Measurements from ENCODE around the gene TMEM156. TPM values are rescaled to one million over a fixed set of nuclear protein-coding genes. Genes with fewer than 3 reads are reported as not detected.

Gene TMEM156
- total RNA-seq (1 to 10 TPM in 1 of 5 donors, under 1 TPM in 1, not detected in 3; 0.37 to 1.2 TPM), polyA plus RNA-seq (1 to 10 TPM in 1 of 3 donors, under 1 TPM in 1, not detected in 1; 0.44 to 1.8 TPM)
- long read RNA-seq, donor 1: 0 reads
- long read RNA-seq, donor 2: 0 reads
- long read RNA-seq, donor 3: 0 reads
- long read RNA-seq, donor 4: 0 reads
- long read RNA-seq, donor 5: 0 reads
- long read RNA-seq, donor 6: 0 reads
- long read RNA-seq, donor 7: 0 reads
- long read RNA-seq, donor 8: 0 reads
- long read RNA-seq, donor 9: 0 reads
- long read RNA-seq, donor 10: 0 reads

DNA sequence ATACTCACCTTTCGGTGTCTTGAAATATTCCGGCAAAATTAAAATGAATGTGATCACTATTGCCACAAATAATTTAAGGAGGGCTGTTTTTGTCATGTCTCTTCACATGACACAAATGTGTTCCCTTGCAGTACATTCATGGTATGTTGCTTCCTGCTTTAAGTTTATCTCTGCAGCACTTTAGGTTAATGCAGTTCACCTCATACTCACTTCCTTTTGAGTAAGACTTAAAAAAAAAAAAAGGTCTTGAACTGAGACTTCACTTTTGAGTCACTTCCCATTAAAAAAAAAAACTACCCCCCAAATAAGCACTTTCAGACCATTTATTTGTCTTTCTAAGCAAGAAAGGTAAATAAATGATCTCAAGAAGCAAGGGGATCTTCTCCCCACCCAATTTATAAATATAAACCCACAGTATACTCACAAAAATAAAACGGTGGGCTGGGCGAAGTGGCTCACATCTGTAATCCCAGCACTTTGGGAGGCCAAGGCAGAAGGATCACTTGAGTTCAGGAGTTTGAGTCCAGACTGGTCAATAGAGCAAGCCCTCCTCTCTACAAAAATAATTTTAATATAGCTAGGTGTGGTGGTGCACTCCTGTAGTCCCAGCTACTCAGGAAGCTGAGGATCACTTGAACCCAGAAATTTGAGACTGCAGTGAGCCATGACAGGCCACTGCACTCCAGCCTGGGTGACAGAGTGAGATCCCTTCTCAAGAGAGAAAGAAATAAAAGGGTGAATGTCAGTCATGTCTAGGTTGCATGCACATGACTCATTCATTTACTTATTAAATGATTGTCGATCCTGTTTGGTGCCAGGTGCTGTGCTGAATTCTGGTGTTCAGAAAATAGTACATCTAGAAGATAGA is at the start of gene TMEM156:
Gene TMEM156, minus strand, starts transcription at position 192 of the 868 bp plus-strand sequence. Its CDS starts 96 bp downstream, at position 96.
- Histone ChIP-seq H3K4me3 (peak within 1 kb of the TSS in 1 of 4 donors; percentile 20), H3K4me1 (peaks cover 0 to 13% (median 2%) of the 10 kb centered on the region in 4 donors), H3K36me3 (no peaks in the 10 kb centered on the region), H3K27me3 (no peaks in the 10 kb centered on the region), H3K27ac (peak within 1 kb of the TSS in 3 of 5 donors; percentile 18 to 66 (median 62)), H3K9me3 (no peaks in the 10 kb centered on the region)
- no peak for TF ChIP-seq EP300 (IDR thresholded peaks at IDR 0.05)
- TF ChIP-seq, protein P1, sequence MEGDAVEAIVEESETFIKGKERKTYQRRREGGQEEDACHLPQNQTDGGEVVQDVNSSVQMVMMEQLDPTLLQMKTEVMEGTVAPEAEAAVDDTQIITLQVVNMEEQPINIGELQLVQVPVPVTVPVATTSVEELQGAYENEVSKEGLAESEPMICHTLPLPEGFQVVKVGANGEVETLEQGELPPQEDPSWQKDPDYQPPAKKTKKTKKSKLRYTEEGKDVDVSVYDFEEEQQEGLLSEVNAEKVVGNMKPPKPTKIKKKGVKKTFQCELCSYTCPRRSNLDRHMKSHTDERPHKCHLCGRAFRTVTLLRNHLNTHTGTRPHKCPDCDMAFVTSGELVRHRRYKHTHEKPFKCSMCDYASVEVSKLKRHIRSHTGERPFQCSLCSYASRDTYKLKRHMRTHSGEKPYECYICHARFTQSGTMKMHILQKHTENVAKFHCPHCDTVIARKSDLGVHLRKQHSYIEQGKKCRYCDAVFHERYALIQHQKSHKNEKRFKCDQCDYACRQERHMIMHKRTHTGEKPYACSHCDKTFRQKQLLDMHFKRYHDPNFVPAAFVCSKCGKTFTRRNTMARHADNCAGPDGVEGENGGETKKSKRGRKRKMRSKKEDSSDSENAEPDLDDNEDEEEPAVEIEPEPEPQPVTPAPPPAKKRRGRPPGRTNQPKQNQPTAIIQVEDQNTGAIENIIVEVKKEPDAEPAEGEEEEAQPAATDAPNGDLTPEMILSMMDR (IDR thresholded peaks at IDR 0.05): no peak
- peak in 1 of 3 donors; percentile 33 for TF ChIP-seq POLR2AphosphoS5 (IDR thresholded peaks at IDR 0.05)
- 47 to 60% (median 56%) methylated on average over 5 of the region's 5 CpGs for WGBS, 5 donors
- intact Hi-C loops (cut with DNase I; ENCODE audit: low total_unique reads): no loop called here
- DNase-seq: peak in 1 of 2 donors; percentile 64

DNA sequence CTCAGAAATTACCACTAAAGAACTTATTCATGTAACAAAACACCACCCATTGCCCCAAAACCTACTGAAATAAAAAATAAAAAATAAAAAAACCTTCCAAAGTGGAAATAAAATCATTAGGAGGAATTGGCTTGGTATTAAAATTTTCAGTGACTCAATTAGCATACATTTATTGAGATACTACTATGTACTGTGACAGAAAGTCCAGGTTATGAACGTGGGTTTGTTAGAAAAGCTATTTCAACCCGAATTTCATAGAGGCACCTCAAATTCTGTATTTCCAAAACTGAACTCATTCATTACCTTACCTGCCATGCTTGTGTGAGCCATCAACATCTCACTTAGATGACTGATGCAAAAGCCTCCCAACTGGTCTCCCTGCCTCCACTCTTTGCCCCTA is 46.6 kb upstream of the TMEM156 start:
- H3K36me3 ChIP-seq: peaks cover 0 to 25% (median 20%) of the 10 kb centered on the region in 4 donors
- TF ChIP-seq POLR2AphosphoS5 (IDR thresholded peaks at IDR 0.05): no peak
- TF ChIP-seq POLR2A (IDR thresholded peaks at IDR 0.05): no peak
- TF ChIP-seq, protein P1 (IDR thresholded peaks at IDR 0.05): no peak
- TF ChIP-seq EP300 (IDR thresholded peaks at IDR 0.05): no peak
- no peak overlapping the region for H3K4me3 ChIP-seq
- 91 to 98% (median 92%) methylated on average over 2 of the region's 2 CpGs for WGBS, 5 donors
- no peaks in the 10 kb centered on the region for H3K4me1 ChIP-seq
- H3K27me3 ChIP-seq: no peaks in the 10 kb centered on the region
- no peak for DNase-seq
- no peaks in the 10 kb centered on the region for H3K9me3 ChIP-seq
- intact Hi-C loops (cut with DNase I; ENCODE audit: low total_unique reads): no loop called here
- H3K27ac ChIP-seq: no peak overlapping the region

- DNase-seq: no peak
- Histone ChIP-seq H3K4me3 (no peak overlapping the region), H3K4me1 (peaks cover 0 to 8% (median 4%) of the 10 kb centered on the region in 4 donors), H3K27ac (no peak overlapping the region), H3K27me3 (no peaks in the 10 kb centered on the region), H3K9me3 (no peaks in the 10 kb centered on the region), H3K36me3 (no peaks in the 10 kb centered on the region)
- 57 to 92% (median 84%) methylated on average over 3 of the region's 3 CpGs for WGBS, 5 donors
- intact Hi-C loops (cut with DNase I; ENCODE audit: low total_unique reads): no loop called here
- TF ChIP-seq POLR2AphosphoS5 (IDR thresholded peaks at IDR 0.05) (no peak), POLR2A (IDR thresholded peaks at IDR 0.05) (no peak), EP300 (IDR thresholded peaks at IDR 0.05) (no peak)
- TF ChIP-seq, protein P1 (IDR thresholded peaks at IDR 0.05): no peak
Observed at GRCh38 chr4:39068907-39069306, 36.7 kb upstream of the TMEM156 start.

DNA sequence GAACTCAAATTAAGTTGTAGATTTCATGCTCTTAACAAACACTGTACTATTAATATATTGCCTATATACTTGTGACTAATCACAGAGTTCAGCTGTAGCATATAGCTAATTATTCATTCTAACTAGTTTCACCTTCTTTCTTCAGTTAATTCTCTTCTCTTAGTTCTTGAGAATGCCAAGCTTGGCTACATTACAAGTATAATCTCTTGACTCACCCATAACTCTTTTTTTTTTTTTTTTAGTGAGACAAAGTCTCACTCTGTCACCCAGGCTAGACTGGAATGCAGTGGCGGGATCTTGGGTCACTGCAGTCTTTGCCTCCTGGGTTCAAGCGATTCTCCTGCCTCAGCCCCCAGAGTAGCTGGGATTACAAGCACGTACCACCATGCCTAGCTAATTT is 35.2 kb upstream of the TMEM156 start:
- intact Hi-C loops (cut with DNase I; ENCODE audit: low total_unique reads): no loop called here
- Histone ChIP-seq H3K4me1 (peaks cover 0 to 14% (median 4%) of the 10 kb centered on the region in 4 donors), H3K27ac (no peak overlapping the region), H3K36me3 (no peaks in the 10 kb centered on the region), H3K4me3 (no peak overlapping the region), H3K9me3 (no peaks in the 10 kb centered on the region), H3K27me3 (no peaks in the 10 kb centered on the region)
- DNase-seq: no peak
- WGBS, 5 donors: 65 to 86% (median 76%) methylated on average over 3 of the region's 3 CpGs
- TF ChIP-seq POLR2A (IDR thresholded peaks at IDR 0.05): no peak
- no peak for TF ChIP-seq POLR2AphosphoS5 (IDR thresholded peaks at IDR 0.05)
- TF ChIP-seq, protein P1 (IDR thresholded peaks at IDR 0.05): no peak
- TF ChIP-seq EP300 (IDR thresholded peaks at IDR 0.05): no peak
